HepG2 (cell line): ENCODE data around the gene HES3. TPM values are rescaled to one million over a fixed set of nuclear protein-coding genes. Genes with fewer than 3 reads are reported as not detected.

ENCODE experiments used
- ATAC-seq: fragments of 200-7000 bp; cut with Tn5 transposase; 3 replicates; pipeline ENCODE4 v1.9.1; 2020; ENCODE audit warnings: mild to moderate bottlenecking, moderate library complexity
- BruUV-seq: library from RNA; stranded (reverse); fragments of 400-500 nt; replicated peaks from 2 replicates; lab custom pipeline; 2021; lab: Mats Ljungman, UMichigan
- CTCF ChIA-PET: fragments of 300-600 bp; formaldehyde crosslinking; extraction: SDS; loops from one replicate; lab custom pipeline; 2021; ENCODE audit warnings: low total read pairs, inconsistent platforms, low intra/inter-chr PET ratio; lab: Yijun Ruan, JAX
- POLR2A ChIA-PET: fragments of 350-600 bp; sonication (Branson Sonifier 250); formaldehyde crosslinking; loops from one replicate; lab custom pipeline; 2020; ENCODE audit warnings: antibody characterized with exemption, inconsistent platforms; lab: Yijun Ruan, JAX
- DNase-seq: peaks from one replicate; pipeline ENCODE4 v3.0.0-alpha.2; 2015; ENCODE audit warnings: low spot score
- FAIRE-seq: peaks from 3 replicates; lab custom pipeline; 2011; peaks lifted over from hg19 to GRCh38; lab: Jason Lieb, UNC
- H2AFZ ChIP-seq: one replicate; pipeline ENCODE4 v1.6.1; 2011; ENCODE audit warnings: low read length, inconsistent platforms
- H3K27ac ChIP-seq: fragments of 300-600 bp; 3 replicates; pipeline ENCODE4 v1.8.0; 2011; ENCODE audit warnings: mixed run types, mild to moderate bottlenecking, mixed read lengths, low read length, inconsistent platforms; ENCODE audit not compliant: insufficient read depth; ENCODE audit errors: extremely low read length
- H3K27me3 ChIP-seq, 2 experiments: fragments of 200-600 bp in 1 of 2; 2 replicates in 1 of 2; 3 replicates in 1 of 2; pipeline versions ENCODE4 v1.6.0 to v1.8.0; 2011; ENCODE audit warnings: low read length in 2 of 2, mild to moderate bottlenecking in 2 of 2, moderate library complexity in 2 of 2, inconsistent platforms in 1 of 2; ENCODE audit not compliant: insufficient read depth in 2 of 2, control insufficient read depth in 1 of 2
- H3K36me3 ChIP-seq, 2 experiments: fragments of 200-600 bp in 1 of 2; replicated peaks in 1 of 2; 2 replicates in 1 of 2; 3 replicates in 1 of 2; pipeline versions ENCODE4 v1.5.1 to v1.8.0; 2011; ENCODE audit warnings: low read length in 2 of 2, inconsistent platforms in 1 of 2; ENCODE audit not compliant: insufficient read depth in 2 of 2, control insufficient read depth in 1 of 2
- H3K4me1 ChIP-seq: 2 replicates; pipeline ENCODE4 v1.5.1; 2012; ENCODE audit warnings: low read length, inconsistent platforms; ENCODE audit not compliant: insufficient read depth
- H3K4me2 ChIP-seq: 2 replicates; pipeline ENCODE4 v1.6.0; 2011; ENCODE audit warnings: low read depth, low read length, inconsistent platforms
- H3K4me3 ChIP-seq, 3 experiments: fragments of 200-600 bp in 1 of 3; sonication (generic), shearing (Covaris generic) in 1 of 3; replicated peaks in 1 of 3; 2 replicates each; pipeline ENCODE4 v1.5.1; 2011 to 2016; ENCODE audit warnings: low read length in 3 of 3, inconsistent platforms in 2 of 3, low read depth in 2 of 3, mild to moderate bottlenecking in 2 of 3, control low read depth in 1 of 3, mixed read lengths in 1 of 3; ENCODE audit not compliant: insufficient read depth in 1 of 3
- H3K79me2 ChIP-seq: one replicate; pipeline ENCODE4 v1.6.1; 2011; ENCODE audit warnings: low read length, inconsistent platforms; ENCODE audit not compliant: insufficient read depth
- H3K9ac ChIP-seq: 2 replicates; pipeline ENCODE4 v1.6.0; 2011; ENCODE audit warnings: mild to moderate bottlenecking, low read depth, low read length, inconsistent platforms; ENCODE audit not compliant: insufficient read depth
- H3K9me3 ChIP-seq: 2 replicates; pipeline ENCODE4 v1.5.1; 2012; ENCODE audit warnings: mild to moderate bottlenecking, low read length
- H4K20me1 ChIP-seq: 2 replicates; pipeline ENCODE4 v1.6.0; 2011; ENCODE audit warnings: inconsistent platforms, mild to moderate bottlenecking, low read length, moderate library complexity; ENCODE audit not compliant: insufficient read depth
- ATRX ChIP-seq: sonication (generic); formaldehyde crosslinking; IDR thresholded peaks from 2 replicates; pipeline ENCODE4 v1.4.0; 2020; ENCODE audit warnings: missing genetic modification reagents, borderline replicate concordance
- HDAC6 ChIP-seq: fragments of 200-600 bp; sonication (generic); IDR thresholded peaks from 2 replicates; pipeline ENCODE4 v1.7.0; 2017; ENCODE audit warnings: mild to moderate bottlenecking, antibody characterized with exemption, low read length, low read depth
- NFRKB ChIP-seq: fragments of 450-650 bp; IDR thresholded peaks from 2 replicates; pipeline ENCODE4 v1.6.1; 2017
- SRSF9 ChIP-seq: fragments of 200-400 bp; formaldehyde crosslinking; IDR thresholded peaks from 2 replicates; pipeline ENCODE4 v1.6.1; 2018; ENCODE audit warnings: borderline replicate concordance, mild to moderate bottlenecking, low read depth, low read length; ENCODE audit not compliant: insufficient read depth, poor library complexity, severe bottlenecking
- TAF15 ChIP-seq: fragments of 200-400 bp; formaldehyde crosslinking; IDR thresholded peaks from one replicate; pipeline ENCODE4 v1.6.1; 2018; ENCODE audit warnings: mild to moderate bottlenecking, low read depth, low read length; ENCODE audit not compliant: poor library complexity, severe bottlenecking
- ZNF615 ChIP-seq: sonication (generic); formaldehyde crosslinking; IDR thresholded peaks from 2 replicates; pipeline ENCODE4 v1.5.0; 2020; ENCODE audit warnings: mild to moderate bottlenecking, missing genetic modification reagents, borderline replicate concordance
- WGBS: methylation state at CpG from one replicate; pipeline ENCODE4 v1.1.6; 2017; ENCODE audit warnings: low lambda C conversion rate; 5-methylcytosine and 5-hydroxymethylcytosine counted together
- in situ Hi-C: cut with HindIII; loops from 2 replicates; pipeline ENCODE4 v1.10.0; 2017; ENCODE audit warnings: low pct_unique_long_range_greater_than_20kb; ENCODE audit not compliant: extremely low pct_ligation_motif_present
- intact Hi-C: fragments of 100-400 bp; cut with micrococcal nuclease; formaldehyde crosslinking; loops from one replicate; pipeline ENCODE4 v1.10.0; 2022; ENCODE audit not compliant: unreplicated experiment
- polyA plus RNA-seq, 8 experiments: library from polyadenylated mRNA; depleted of rRNA in 3 of 8; stranded (reverse) in 7 of 8; unstranded in 1 of 8; fragments of >200 nt; fragmentation: Illumina TruSeq in 4 of 8; extraction: Trizol in 4 of 8; gene quantifications; 2 replicates each; pipeline versions ENCODE4 v1.2.1 to v1.2.3, GENCODE V29; 2011 to 2016; ENCODE audit warnings: low read depth in 4 of 8, missing spikeins in 1 of 8, mixed read lengths in 1 of 8; ENCODE audit not compliant: insufficient read depth in 1 of 8
- total RNA-seq, 5 experiments: library from RNA; depleted of rRNA; stranded (reverse); fragments of >200 nt; fragmentation: Illumina TruSeq; extraction: Trizol; gene quantifications; 2 replicates each; pipeline ENCODE4 v1.2.3, GENCODE V29; 2016; ENCODE audit warnings: low read depth in 1 of 5

The HES3 gene
- total and polyA plus RNA-seq, 2 of the 13 experiments (the other 11 are each of a cell fraction or from before 2014, with no cell fraction given), result not detected

DNA sequence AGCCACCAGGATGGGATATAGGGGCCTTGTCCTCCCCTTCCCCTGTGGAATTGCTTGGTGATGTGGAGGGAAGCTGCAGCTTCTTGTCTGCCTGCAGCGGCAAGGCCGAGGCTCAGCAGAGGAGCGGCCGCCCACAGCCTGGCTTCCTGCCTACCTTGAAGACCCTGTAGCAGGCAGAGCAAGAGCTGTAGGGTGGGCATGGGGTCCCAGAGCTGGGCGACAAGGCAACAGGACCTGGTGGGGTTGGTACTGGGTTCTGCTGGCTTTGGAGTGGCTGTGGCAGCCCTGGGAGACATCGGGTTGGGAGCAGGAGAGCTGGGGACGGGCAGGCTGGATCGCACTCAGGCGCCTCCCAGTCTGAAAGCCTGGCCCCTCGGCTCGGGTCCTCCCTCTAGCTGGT is 22.7 kb downstream of the HES3 start:
- H4K20me1 ChIP-seq, result no peaks in the 10 kb centered on the region
- peaks cover 11% of the 10 kb centered on the region for H3K4me1 ChIP-seq
- peaks cover 0 to under 1% of the 10 kb centered on the region in 2 experiments; a peak in 2 of 5 replicates for H3K27me3 ChIP-seq
- TF ChIP-seq NFRKB (no peak), HDAC6 (no peak)
- H3K27ac ChIP-seq, result no peak overlapping the region
- intact Hi-C loops (no loop called here), in situ Hi-C loops (no loop called here)
- no peaks in the 10 kb centered on the region for H3K79me2 ChIP-seq
- no peak overlapping the region for H3K9ac ChIP-seq
- DNase-seq (no peak), FAIRE-seq (no peak), ATAC-seq (no peak)
- CTCF ChIA-PET, result no interaction called here
- no peaks in the 10 kb centered on the region for H3K36me3 ChIP-seq
- no peak overlapping the region for H3K4me2 ChIP-seq
- H3K4me3 ChIP-seq, result no peak overlapping the region
- H2AFZ ChIP-seq, result no peak overlapping the region
- POLR2A ChIA-PET, result no interaction called here
- H3K9me3 ChIP-seq, result no peaks in the 10 kb centered on the region
- WGBS, result 91% methylated on average over 10 of the region's 11 CpGs
- no TSS peak for BruUV-seq

DNA sequence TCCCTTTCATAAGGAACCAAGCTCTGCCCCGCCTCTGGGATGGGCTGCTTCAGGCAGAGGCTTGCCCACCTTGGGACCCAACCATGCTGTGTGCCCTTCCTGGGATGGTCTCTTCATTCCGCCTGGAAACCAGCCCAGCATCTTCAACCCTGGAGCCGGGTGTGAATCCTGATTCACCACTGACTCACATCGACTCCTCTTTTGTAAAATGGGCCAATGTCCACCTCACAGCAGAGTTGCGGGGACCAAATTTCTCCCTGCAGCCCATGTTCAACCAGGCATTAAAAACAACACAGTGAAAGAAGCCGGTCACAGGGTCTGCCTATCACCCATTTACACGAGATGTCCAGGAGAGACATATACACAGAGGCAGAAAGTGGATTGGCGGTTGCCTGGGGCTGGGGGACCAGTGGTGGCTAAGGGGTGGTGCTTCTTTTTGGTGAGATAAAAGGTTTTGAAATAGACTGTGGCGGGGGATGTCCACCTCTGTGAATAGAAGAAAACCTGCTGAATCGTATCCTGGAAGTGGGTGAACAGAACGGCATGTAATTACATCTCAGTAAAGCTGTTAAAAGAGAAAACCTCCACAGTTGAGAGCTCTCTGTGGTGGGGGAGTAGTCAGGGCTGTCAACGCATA is 23.8 kb downstream of the HES3 start:
- intact Hi-C loops, result no loop called here
- Histone ChIP-seq H3K27ac (no peak overlapping the region), H3K9me3 (no peaks in the 10 kb centered on the region), H3K27me3 (no peaks in the 10 kb centered on the region; a peak in 1 of 5 replicates), H3K4me1 (peaks cover 11% of the 10 kb centered on the region), H2AFZ (no peak overlapping the region), H4K20me1 (no peaks in the 10 kb centered on the region), H3K36me3 (0 out of 5 replicates have a peak, but pooled peaks cover 1 to 3% of the 10 kb centered on the region in 2 experiments), H3K4me2 (no peak overlapping the region), H3K9ac (no peak overlapping the region), H3K79me2 (no peaks in the 10 kb centered on the region), H3K4me3 (no peak overlapping the region)
- WGBS, result 96% methylated on average over 12 of the region's 12 CpGs
- ChIA-PET CTCF (no interaction called here), POLR2A (no interaction called here)
- DNase-seq (no peak), FAIRE-seq (no peak), ATAC-seq (no peak)
- in situ Hi-C loops, result no loop called here
- BruUV-seq, result no TSS peak
- TF ChIP-seq ATRX (CRISPR knock-in tag), result no peak
- no peak for TF ChIP-seq SRSF9
- TF ChIP-seq TAF15, result no peak
- no peak for TF ChIP-seq ZNF615 (CRISPR knock-in tag)
